ENCODE results near the gene SPSB4. TPM values are rescaled to one million over a fixed set of nuclear protein-coding genes. Genes with fewer than 3 reads are reported as not detected.

SPSB4 gene
- total and polyA plus RNA-seq, 2 of the 13 experiments (the other 11 are each of a cell fraction or from before 2014, with no cell fraction given): not detected

DNA sequence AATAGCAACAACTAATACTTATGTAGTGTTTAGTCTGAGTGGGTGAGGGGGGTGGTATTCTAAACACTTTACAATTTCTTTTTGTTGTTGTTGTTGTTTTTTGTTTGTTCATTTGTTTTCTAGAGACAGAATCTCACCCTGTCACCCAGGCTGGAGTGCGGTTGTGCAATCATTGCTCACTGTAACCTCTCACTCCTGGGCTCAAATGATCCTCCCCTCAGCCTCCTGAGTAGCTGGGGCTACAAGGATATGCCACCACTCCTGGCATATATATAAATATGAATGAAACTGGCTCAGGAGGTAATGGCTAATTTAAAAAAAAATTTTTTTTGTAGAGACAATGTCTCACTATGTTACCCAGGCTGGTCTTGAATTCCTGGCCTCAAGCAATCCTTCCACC, 19.1 kb downstream of the SPSB4 start:
- Histone ChIP-seq H3K27me3 (ENCODE audit: control insufficient read depth in 1 of 2, insufficient read depth in 2 of 2, low read length in 2 of 2) (peaks cover 0 to 4% of the 10 kb centered on the region in 2 experiments; a peak in 3 of 5 replicates), H3K4me3 (replicated peaks in 1 of 3; ENCODE audit: insufficient read depth in 1 of 3, low read depth in 2 of 3, low read length in 3 of 3) (no peak overlapping the region), H2AFZ (ENCODE audit: low read length) (no peak overlapping the region), H3K79me2 (ENCODE audit: insufficient read depth, low read length) (no peaks in the 10 kb centered on the region), H4K20me1 (ENCODE audit: insufficient read depth, low read length) (no peaks in the 10 kb centered on the region), H3K4me2 (ENCODE audit: low read depth, low read length) (no peak overlapping the region), H3K4me1 (ENCODE audit: insufficient read depth, low read length) (no peaks in the 10 kb centered on the region), H3K9ac (ENCODE audit: insufficient read depth, low read depth, low read length) (no peak overlapping the region), H3K9me3 (ENCODE audit: low read length) (no peaks in the 10 kb centered on the region), H3K36me3 (replicated peaks in 1 of 2; ENCODE audit: control insufficient read depth in 1 of 2, insufficient read depth in 2 of 2, low read length in 2 of 2) (no peaks in the 10 kb centered on the region), H3K27ac (ENCODE audit: extremely low read length, insufficient read depth, low read length) (no peak overlapping the region)
- DNase-seq (ENCODE audit: low spot score): no peak
- intact Hi-C loops (cut with micrococcal nuclease; ENCODE audit: unreplicated experiment): no loop called here
- FAIRE-seq: no peak
- no peak for ATAC-seq
- TF ChIP-seq ZNF850 (CRISPR knock-in tag; conservative IDR thresholded peaks at IDR 0.05) (no peak), CEBPB (IDR thresholded peaks at IDR 0.05; ENCODE audit: borderline replicate concordance, low read depth, low read length) (peak; percentile 65)
- ChIA-PET CTCF (ENCODE audit: low intra/inter-chr PET ratio, low total read pairs) (no interaction called here), POLR2A (no interaction called here)
- no TSS peak for BruUV-seq (replicated peaks)
- in situ Hi-C loops (cut with HindIII; ENCODE audit: extremely low pct_ligation_motif_present, low pct_unique_long_range_greater_than_20kb): no loop called here
- WGBS (ENCODE audit: low lambda C conversion rate): 25% methylated on average over 1 of the region's 1 CpG

DNA sequence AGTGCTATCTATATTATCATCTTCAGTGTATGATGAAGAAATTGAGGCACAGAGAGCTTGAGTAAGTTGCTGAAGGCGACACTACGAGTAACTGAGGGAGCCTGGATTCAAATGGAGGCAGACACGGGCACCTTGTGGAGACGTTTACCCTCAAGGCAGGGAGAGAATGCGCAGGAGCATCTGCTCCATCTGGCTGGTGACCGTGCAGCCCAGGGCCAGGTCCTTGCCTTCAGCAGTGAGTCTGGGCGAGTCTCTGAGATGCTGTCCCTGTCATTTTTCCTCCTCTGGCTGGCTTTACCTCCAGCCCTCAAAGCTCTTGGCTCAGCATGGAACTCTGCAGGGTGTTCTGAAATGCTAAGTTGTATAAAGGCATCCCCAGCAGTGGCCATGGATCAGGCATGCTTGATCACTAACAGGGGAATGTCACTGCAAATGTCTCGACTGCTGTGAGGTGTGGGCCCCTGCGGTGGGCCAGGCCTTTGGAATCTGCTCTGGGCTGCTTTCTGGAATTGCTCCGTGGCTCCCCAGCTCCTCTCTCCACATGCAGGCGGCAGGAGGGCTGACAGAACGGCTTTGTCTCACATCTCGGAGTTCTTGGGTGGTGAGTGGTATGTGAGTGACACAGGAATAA, 19.7 kb downstream of the SPSB4 start:
- FAIRE-seq: no peak
- in situ Hi-C loops (cut with HindIII; ENCODE audit: extremely low pct_ligation_motif_present, low pct_unique_long_range_greater_than_20kb): no loop called here

More for the DNA sequence above, 19.7 kb downstream of the SPSB4 start:
- Histone ChIP-seq H3K9me3 (ENCODE audit: low read length) (no peaks in the 10 kb centered on the region), H3K4me3 (replicated peaks in 1 of 3; ENCODE audit: insufficient read depth in 1 of 3, low read depth in 2 of 3, low read length in 3 of 3) (no peak overlapping the region), H3K79me2 (ENCODE audit: insufficient read depth, low read length) (no peaks in the 10 kb centered on the region), H3K36me3 (replicated peaks in 1 of 2; ENCODE audit: control insufficient read depth in 1 of 2, insufficient read depth in 2 of 2, low read length in 2 of 2) (no peaks in the 10 kb centered on the region), H3K27ac (ENCODE audit: extremely low read length, insufficient read depth, low read length) (no peak overlapping the region), H2AFZ (ENCODE audit: low read length) (no peak overlapping the region), H3K27me3 (ENCODE audit: control insufficient read depth in 1 of 2, insufficient read depth in 2 of 2, low read length in 2 of 2) (peaks cover 0 to 6% of the 10 kb centered on the region in 2 experiments; a peak in 3 of 5 replicates), H4K20me1 (ENCODE audit: insufficient read depth, low read length) (no peaks in the 10 kb centered on the region), H3K9ac (ENCODE audit: insufficient read depth, low read depth, low read length) (no peak overlapping the region), H3K4me1 (ENCODE audit: insufficient read depth, low read length) (no peaks in the 10 kb centered on the region), H3K4me2 (ENCODE audit: low read depth, low read length) (no peak overlapping the region)
- DNase-seq (ENCODE audit: low spot score): no peak
- intact Hi-C loops (cut with micrococcal nuclease; ENCODE audit: unreplicated experiment): no loop called here
- CTCF ChIA-PET (ENCODE audit: low intra/inter-chr PET ratio, low total read pairs): no interaction called here
- POLR2A ChIA-PET: no interaction called here
- 7% methylated on average over 6 of the region's 13 CpGs for WGBS (ENCODE audit: low lambda C conversion rate)
- TF ChIP-seq, protein P1, sequence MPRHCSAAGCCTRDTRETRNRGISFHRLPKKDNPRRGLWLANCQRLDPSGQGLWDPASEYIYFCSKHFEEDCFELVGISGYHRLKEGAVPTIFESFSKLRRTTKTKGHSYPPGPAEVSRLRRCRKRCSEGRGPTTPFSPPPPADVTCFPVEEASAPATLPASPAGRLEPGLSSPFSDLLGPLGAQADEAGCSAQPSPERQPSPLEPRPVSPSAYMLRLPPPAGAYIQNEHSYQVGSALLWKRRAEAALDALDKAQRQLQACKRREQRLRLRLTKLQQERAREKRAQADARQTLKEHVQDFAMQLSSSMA (CRISPR knock-in tag; IDR thresholded peaks at IDR 0.05): no peak
- TF ChIP-seq ZNF24 (IDR thresholded peaks at IDR 0.05) (no peak), ZFP41 (CRISPR knock-in tag; IDR thresholded peaks at IDR 0.05; ENCODE audit: borderline replicate concordance) (no peak), SUZ12 (IDR thresholded peaks at IDR 0.05; ENCODE audit: low read depth, low read length) (no peak), SIX1 (CRISPR knock-in tag; IDR thresholded peaks at IDR 0.05; ENCODE audit: borderline replicate concordance) (no peak), XRCC5 (optimal IDR thresholded peaks at IDR 0.05; ENCODE audit: low read length) (no peak)
- TF ChIP-seq, protein P2, sequence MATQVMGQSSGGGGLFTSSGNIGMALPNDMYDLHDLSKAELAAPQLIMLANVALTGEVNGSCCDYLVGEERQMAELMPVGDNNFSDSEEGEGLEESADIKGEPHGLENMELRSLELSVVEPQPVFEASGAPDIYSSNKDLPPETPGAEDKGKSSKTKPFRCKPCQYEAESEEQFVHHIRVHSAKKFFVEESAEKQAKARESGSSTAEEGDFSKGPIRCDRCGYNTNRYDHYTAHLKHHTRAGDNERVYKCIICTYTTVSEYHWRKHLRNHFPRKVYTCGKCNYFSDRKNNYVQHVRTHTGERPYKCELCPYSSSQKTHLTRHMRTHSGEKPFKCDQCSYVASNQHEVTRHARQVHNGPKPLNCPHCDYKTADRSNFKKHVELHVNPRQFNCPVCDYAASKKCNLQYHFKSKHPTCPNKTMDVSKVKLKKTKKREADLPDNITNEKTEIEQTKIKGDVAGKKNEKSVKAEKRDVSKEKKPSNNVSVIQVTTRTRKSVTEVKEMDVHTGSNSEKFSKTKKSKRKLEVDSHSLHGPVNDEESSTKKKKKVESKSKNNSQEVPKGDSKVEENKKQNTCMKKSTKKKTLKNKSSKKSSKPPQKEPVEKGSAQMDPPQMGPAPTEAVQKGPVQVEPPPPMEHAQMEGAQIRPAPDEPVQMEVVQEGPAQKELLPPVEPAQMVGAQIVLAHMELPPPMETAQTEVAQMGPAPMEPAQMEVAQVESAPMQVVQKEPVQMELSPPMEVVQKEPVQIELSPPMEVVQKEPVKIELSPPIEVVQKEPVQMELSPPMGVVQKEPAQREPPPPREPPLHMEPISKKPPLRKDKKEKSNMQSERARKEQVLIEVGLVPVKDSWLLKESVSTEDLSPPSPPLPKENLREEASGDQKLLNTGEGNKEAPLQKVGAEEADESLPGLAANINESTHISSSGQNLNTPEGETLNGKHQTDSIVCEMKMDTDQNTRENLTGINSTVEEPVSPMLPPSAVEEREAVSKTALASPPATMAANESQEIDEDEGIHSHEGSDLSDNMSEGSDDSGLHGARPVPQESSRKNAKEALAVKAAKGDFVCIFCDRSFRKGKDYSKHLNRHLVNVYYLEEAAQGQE (IDR thresholded peaks at IDR 0.05; ENCODE audit: borderline replicate concordance in 1 of 2, low read depth in 1 of 2, low read length in 2 of 2): no peak
- ATAC-seq: no peak
- no TSS peak for BruUV-seq (replicated peaks)
